Measurements from ENCODE around the gene KLHL14.
"Not testable (repeated sequence)": the region's sequence is repeated elsewhere in the genome, so short reads cannot be mapped to it uniquely, and the experiment has no call there.

KLHL14 gene

DNA sequence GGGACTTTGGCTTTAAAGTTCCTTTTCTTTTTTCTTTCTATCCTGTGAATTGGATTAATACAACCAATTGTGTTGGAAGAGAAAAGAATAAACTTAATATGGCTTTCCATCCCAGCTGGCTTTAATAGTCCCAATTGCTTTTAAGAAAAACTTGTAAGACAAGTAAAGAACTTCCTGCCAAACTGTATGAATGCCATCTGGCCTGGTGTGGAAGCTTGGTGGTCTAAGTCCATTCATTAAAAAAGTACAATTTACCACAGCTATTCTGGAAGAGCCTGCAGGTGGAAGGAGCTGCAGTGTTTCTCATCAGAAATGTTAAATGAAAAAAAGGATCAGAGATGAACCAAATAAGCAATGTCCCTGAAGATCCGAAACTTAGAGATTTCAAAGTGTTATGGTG is 103.9 kb downstream of the KLHL14 start:
- Histone ChIP-seq H3K9me3 (ENCODE audit: control insufficient read depth in 5 of 5, low read length in 5 of 5) (no peaks in the 10 kb centered on the region), H3K4me1 (ENCODE audit: control insufficient read depth in 5 of 5, insufficient read depth in 5 of 5, low read length in 5 of 5) (no peaks in the 10 kb centered on the region), H3K9ac (ENCODE audit: low read length in 5 of 5) (no peak overlapping the region), H3K27me3 (ENCODE audit: control insufficient read depth in 5 of 5, insufficient read depth in 4 of 5, low read length in 5 of 5) (no peaks in the 10 kb centered on the region), H3K36me3 (ENCODE audit: control insufficient read depth in 5 of 5, insufficient read depth in 5 of 5, low read length in 5 of 5) (no peaks in the 10 kb centered on the region), H3K4me3 (ENCODE audit: low read depth in 1 of 5, low read length in 5 of 5) (no peak overlapping the region), H3K27ac (ENCODE audit: low read depth, low read length) (no peak overlapping the region)

GRCh38 chr18:32661486-32662299 is 111.1 kb downstream of the KLHL14 start:
- H3K27me3 ChIP-seq (ENCODE audit: control insufficient read depth in 5 of 5, insufficient read depth in 4 of 5, low read length in 5 of 5), result no peaks in the 10 kb centered on the region
- no peak overlapping the region for H3K4me3 ChIP-seq (ENCODE audit: low read depth in 1 of 5, low read length in 5 of 5)
- H3K4me1 ChIP-seq (ENCODE audit: control insufficient read depth in 5 of 5, insufficient read depth in 5 of 5, low read length in 5 of 5), result no peaks in the 10 kb centered on the region
- no peak overlapping the region for H3K9ac ChIP-seq (ENCODE audit: low read length in 5 of 5)
- no peaks in the 10 kb centered on the region for H3K36me3 ChIP-seq (ENCODE audit: control insufficient read depth in 5 of 5, insufficient read depth in 5 of 5, low read length in 5 of 5)
- no peak overlapping the region for H3K27ac ChIP-seq (ENCODE audit: low read depth, low read length)
- H3K9me3 ChIP-seq (ENCODE audit: control insufficient read depth in 5 of 5, low read length in 5 of 5), result no peaks in the 10 kb centered on the region

GRCh38 chr18:32654507-32654906 is 118.3 kb downstream of the KLHL14 start:
- not testable (repeated sequence) for H3K9me3 ChIP-seq (ENCODE audit: control insufficient read depth in 5 of 5, low read length in 5 of 5); H3K27ac ChIP-seq (ENCODE audit: low read depth, low read length); H3K4me3 ChIP-seq (ENCODE audit: low read depth in 1 of 5, low read length in 5 of 5); H3K9ac ChIP-seq (ENCODE audit: low read length in 5 of 5); H3K27me3 ChIP-seq (ENCODE audit: control insufficient read depth in 5 of 5, insufficient read depth in 4 of 5, low read length in 5 of 5); H3K36me3 ChIP-seq (ENCODE audit: control insufficient read depth in 5 of 5, insufficient read depth in 5 of 5, low read length in 5 of 5); H3K4me1 ChIP-seq (ENCODE audit: control insufficient read depth in 5 of 5, insufficient read depth in 5 of 5, low read length in 5 of 5)

GRCh38 chr18:32637659-32638058 is 135.2 kb downstream of the KLHL14 start:
- not testable (repeated sequence) for H3K27me3 ChIP-seq (ENCODE audit: control insufficient read depth in 5 of 5, insufficient read depth in 4 of 5, low read length in 5 of 5); H3K9ac ChIP-seq (ENCODE audit: low read length in 5 of 5); H3K27ac ChIP-seq (ENCODE audit: low read depth, low read length); H3K9me3 ChIP-seq (ENCODE audit: control insufficient read depth in 5 of 5, low read length in 5 of 5); H3K36me3 ChIP-seq (ENCODE audit: control insufficient read depth in 5 of 5, insufficient read depth in 5 of 5, low read length in 5 of 5); H3K4me1 ChIP-seq (ENCODE audit: control insufficient read depth in 5 of 5, insufficient read depth in 5 of 5, low read length in 5 of 5); H3K4me3 ChIP-seq (ENCODE audit: low read depth in 1 of 5, low read length in 5 of 5)

DNA sequence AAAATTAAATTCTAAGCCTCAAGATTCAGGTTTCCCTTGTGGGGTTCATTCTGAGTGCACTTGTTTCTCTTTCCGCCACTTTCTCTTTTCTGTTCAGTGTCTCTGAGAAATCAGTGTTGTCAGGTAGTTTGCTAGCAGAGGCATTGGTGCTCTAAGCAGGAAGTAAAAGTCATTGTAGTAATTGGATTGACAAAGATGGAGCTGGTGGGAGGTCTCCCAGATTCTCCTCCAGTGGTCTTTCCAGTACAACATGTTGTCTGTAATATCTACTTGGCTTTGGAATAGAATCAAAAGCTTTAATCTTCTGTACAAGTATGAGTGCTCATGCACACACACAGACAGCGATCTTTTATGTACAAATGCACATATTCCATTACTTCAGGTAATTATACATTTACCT is 135.6 kb downstream of the KLHL14 start:
- Histone ChIP-seq H3K4me3 (ENCODE audit: low read depth in 1 of 5, low read length in 5 of 5) (no peak overlapping the region), H3K36me3 (ENCODE audit: control insufficient read depth in 5 of 5, insufficient read depth in 5 of 5, low read length in 5 of 5) (no peaks in the 10 kb centered on the region), H3K9ac (ENCODE audit: low read length in 5 of 5) (no peak overlapping the region), H3K9me3 (ENCODE audit: control insufficient read depth in 5 of 5, low read length in 5 of 5) (no peaks in the 10 kb centered on the region), H3K27me3 (ENCODE audit: control insufficient read depth in 5 of 5, insufficient read depth in 4 of 5, low read length in 5 of 5) (no peaks in the 10 kb centered on the region), H3K4me1 (ENCODE audit: control insufficient read depth in 5 of 5, insufficient read depth in 5 of 5, low read length in 5 of 5) (no peaks in the 10 kb centered on the region), H3K27ac (ENCODE audit: low read depth, low read length) (no peak overlapping the region)

GRCh38 chr18:32634876-32635431 is 137.9 kb downstream of the KLHL14 start:
- Histone ChIP-seq H3K4me3 (ENCODE audit: low read depth in 1 of 5, low read length in 5 of 5) (no peak overlapping the region), H3K27ac (ENCODE audit: low read depth, low read length) (no peak overlapping the region), H3K36me3 (ENCODE audit: control insufficient read depth in 5 of 5, insufficient read depth in 5 of 5, low read length in 5 of 5) (no peaks in the 10 kb centered on the region), H3K27me3 (ENCODE audit: control insufficient read depth in 5 of 5, insufficient read depth in 4 of 5, low read length in 5 of 5) (no peaks in the 10 kb centered on the region), H3K9me3 (ENCODE audit: control insufficient read depth in 5 of 5, low read length in 5 of 5) (no peaks in the 10 kb centered on the region), H3K4me1 (ENCODE audit: control insufficient read depth in 5 of 5, insufficient read depth in 5 of 5, low read length in 5 of 5) (no peaks in the 10 kb centered on the region), H3K9ac (ENCODE audit: low read length in 5 of 5) (no peak overlapping the region)

DNA sequence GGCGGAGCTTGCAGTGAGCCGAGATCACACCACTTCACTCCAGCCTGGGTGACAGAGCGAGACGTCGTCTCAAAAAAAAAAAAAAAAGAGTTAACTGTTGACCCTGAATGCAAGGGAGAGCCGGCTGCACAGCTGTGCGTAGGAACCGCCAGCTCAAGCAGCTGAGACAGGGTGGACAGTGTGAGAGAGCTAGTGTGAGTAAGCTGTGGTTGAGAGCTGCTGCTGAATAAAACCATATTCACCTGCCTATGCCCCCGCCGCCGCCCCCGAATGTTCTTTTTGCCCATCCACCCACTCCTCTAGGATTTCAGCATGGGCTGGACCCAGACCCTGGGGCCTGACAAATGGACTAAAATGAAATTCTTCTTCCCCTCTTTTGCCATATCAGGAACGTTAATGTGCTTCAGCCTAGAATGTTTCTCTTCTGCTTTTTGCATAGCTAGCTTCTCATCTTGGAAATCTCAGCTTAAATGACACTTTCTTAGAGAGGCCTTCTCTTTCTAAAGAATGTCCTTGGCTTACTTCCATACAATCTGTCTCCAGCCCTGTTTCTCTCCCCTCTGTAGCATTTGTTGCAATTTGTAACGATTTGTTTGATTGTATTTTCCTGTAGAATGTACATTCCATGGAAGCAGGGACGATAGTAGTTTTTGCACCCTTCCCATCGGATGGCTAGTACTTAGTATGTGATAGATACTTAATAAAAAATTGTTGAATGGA is 142.7 kb downstream of the KLHL14 start:
- H3K9me3 ChIP-seq (ENCODE audit: control insufficient read depth in 5 of 5, low read length in 5 of 5), result no peaks in the 10 kb centered on the region
- H3K4me1 ChIP-seq (ENCODE audit: control insufficient read depth in 5 of 5, insufficient read depth in 5 of 5, low read length in 5 of 5), result no peaks in the 10 kb centered on the region
- no peak overlapping the region for H3K9ac ChIP-seq (ENCODE audit: low read length in 5 of 5)
- no peak overlapping the region for H3K27ac ChIP-seq (ENCODE audit: low read depth, low read length)
- no peak overlapping the region for H3K4me3 ChIP-seq (ENCODE audit: low read depth in 1 of 5, low read length in 5 of 5)
- H3K27me3 ChIP-seq (ENCODE audit: control insufficient read depth in 5 of 5, insufficient read depth in 4 of 5, low read length in 5 of 5), result no peaks in the 10 kb centered on the region
- no peaks in the 10 kb centered on the region for H3K36me3 ChIP-seq (ENCODE audit: control insufficient read depth in 5 of 5, insufficient read depth in 5 of 5, low read length in 5 of 5)

DNA sequence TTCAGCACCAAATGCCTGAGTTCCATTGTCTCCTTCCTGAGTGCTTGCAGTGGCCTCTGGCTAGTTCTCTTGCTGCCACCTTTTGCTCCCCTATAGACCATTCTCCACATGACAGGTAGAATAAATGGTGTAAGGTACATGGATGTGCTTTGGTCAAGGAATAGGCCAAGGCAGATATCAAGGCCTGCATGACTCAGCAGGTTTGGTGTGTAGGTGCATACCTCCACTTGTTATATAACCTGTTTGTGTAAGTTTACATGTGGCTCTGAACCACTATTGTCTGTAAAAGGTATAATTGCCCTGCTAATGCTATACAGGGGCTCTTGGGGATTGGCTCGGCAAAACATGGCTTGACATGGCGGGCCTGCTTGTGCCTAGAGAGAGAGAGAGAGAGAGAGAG is 143.5 kb downstream of the KLHL14 start:
- no peaks in the 10 kb centered on the region for H3K27me3 ChIP-seq (ENCODE audit: control insufficient read depth in 5 of 5, insufficient read depth in 4 of 5, low read length in 5 of 5)
- H3K9me3 ChIP-seq (ENCODE audit: control insufficient read depth in 5 of 5, low read length in 5 of 5), result no peaks in the 10 kb centered on the region
- no peaks in the 10 kb centered on the region for H3K36me3 ChIP-seq (ENCODE audit: control insufficient read depth in 5 of 5, insufficient read depth in 5 of 5, low read length in 5 of 5)
- H3K4me1 ChIP-seq (ENCODE audit: control insufficient read depth in 5 of 5, insufficient read depth in 5 of 5, low read length in 5 of 5), result no peaks in the 10 kb centered on the region
- H3K9ac ChIP-seq (ENCODE audit: low read length in 5 of 5), result no peak overlapping the region
- no peak overlapping the region for H3K27ac ChIP-seq (ENCODE audit: low read depth, low read length)
- no peak overlapping the region for H3K4me3 ChIP-seq (ENCODE audit: low read depth in 1 of 5, low read length in 5 of 5)

DNA sequence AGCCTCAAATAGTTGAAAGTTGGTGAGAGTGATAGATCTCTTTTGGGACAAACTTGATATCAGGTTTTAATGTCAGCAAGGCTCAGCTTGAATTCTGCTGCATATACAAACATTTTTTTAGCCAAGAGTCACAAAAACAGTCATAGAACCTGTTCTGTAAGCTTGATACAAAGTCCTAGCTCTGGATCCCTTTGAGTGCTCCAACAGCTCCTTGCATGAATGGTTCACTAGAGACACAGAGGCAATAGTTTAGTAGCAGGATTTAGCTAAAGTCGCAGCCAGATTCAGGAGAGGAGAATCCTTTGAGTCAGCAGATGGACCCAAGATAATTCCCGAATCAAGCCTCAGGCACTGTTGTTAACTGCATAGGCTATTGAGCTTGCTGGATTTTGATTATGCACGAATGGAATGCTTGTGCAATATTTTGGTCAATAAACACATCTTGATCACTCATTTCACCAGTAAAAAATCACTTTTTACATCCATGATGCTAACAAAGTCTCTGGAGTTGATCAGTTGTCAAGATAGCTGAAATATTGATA is 148.6 kb downstream of the KLHL14 start:
- Histone ChIP-seq H3K9me3 (ENCODE audit: control insufficient read depth in 5 of 5, low read length in 5 of 5) (no peaks in the 10 kb centered on the region), H3K4me1 (ENCODE audit: control insufficient read depth in 5 of 5, insufficient read depth in 5 of 5, low read length in 5 of 5) (no peaks in the 10 kb centered on the region), H3K36me3 (ENCODE audit: control insufficient read depth in 5 of 5, insufficient read depth in 5 of 5, low read length in 5 of 5) (no peaks in the 10 kb centered on the region), H3K27me3 (ENCODE audit: control insufficient read depth in 5 of 5, insufficient read depth in 4 of 5, low read length in 5 of 5) (no peaks in the 10 kb centered on the region), H3K27ac (ENCODE audit: low read depth, low read length) (no peak overlapping the region), H3K9ac (ENCODE audit: low read length in 5 of 5) (no peak overlapping the region), H3K4me3 (ENCODE audit: low read depth in 1 of 5, low read length in 5 of 5) (no peak overlapping the region)

GRCh38 chr18:32623563-32623962 is 149.3 kb downstream of the KLHL14 start:
- Histone ChIP-seq H3K9ac (ENCODE audit: low read length in 5 of 5) (no peak overlapping the region), H3K4me3 (ENCODE audit: low read depth in 1 of 5, low read length in 5 of 5) (no peak overlapping the region), H3K27me3 (ENCODE audit: control insufficient read depth in 5 of 5, insufficient read depth in 4 of 5, low read length in 5 of 5) (no peaks in the 10 kb centered on the region), H3K4me1 (ENCODE audit: control insufficient read depth in 5 of 5, insufficient read depth in 5 of 5, low read length in 5 of 5) (no peaks in the 10 kb centered on the region), H3K9me3 (ENCODE audit: control insufficient read depth in 5 of 5, low read length in 5 of 5) (no peaks in the 10 kb centered on the region), H3K36me3 (ENCODE audit: control insufficient read depth in 5 of 5, insufficient read depth in 5 of 5, low read length in 5 of 5) (no peaks in the 10 kb centered on the region), H3K27ac (ENCODE audit: low read depth, low read length) (no peak overlapping the region)

Measured in subcutaneous abdominal adipose tissue (tissue), 5 donors.